Measurements from ENCODE around the gene LGALS3BP.

The LGALS3BP gene

DNA sequence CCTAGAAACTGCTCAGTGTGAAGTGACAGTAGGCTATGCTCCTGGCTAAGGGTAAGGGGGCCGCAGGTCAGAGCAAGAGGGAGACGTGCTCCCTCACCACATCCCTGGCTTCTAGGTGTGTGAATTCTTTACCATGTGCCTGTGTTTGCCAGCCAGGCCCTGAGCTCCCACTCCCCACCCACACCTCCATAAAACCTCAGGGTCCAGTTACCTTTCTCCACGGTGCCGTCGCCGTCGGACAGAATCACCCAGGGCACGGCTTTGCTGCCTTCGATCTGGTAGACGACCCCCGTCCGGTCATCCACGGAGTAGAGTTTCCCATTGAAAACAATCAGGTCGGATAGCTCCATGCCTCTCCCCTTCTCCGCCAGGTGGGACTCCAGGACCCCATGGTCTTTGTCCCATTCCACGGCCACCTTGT lies 17.1 kb upstream of the LGALS3BP start:
- TF ChIP-seq ZNF274 (IDR thresholded peaks at IDR 0.05; ENCODE audit: low read depth, low read length) (no peak), YY1 (IDR thresholded peaks at IDR 0.05; ENCODE audit: insufficient read depth, insufficient read length) (no peak), SUZ12 (IDR thresholded peaks at IDR 0.05; ENCODE audit: extremely low read depth, insufficient read depth, insufficient read length) (no peak)
- Histone ChIP-seq H3K27me3 (ENCODE audit: insufficient read depth, insufficient read length) (no peaks in the 10 kb centered on the region), H3K9me3 (ENCODE audit: insufficient read depth, low read length) (no peaks in the 10 kb centered on the region), H3K4me3 (ENCODE audit: insufficient read length, low read depth) (no peak overlapping the region), H3K36me3 (ENCODE audit: insufficient read depth, insufficient read length, low read length) (peaks cover 85% of the 10 kb centered on the region), H3K4me1 (ENCODE audit: insufficient read depth, insufficient read length) (peaks cover 3% of the 10 kb centered on the region), H3K9ac (ENCODE audit: insufficient read length, low read depth) (no peak overlapping the region)
- no peak for DNase-seq (ENCODE audit: low read depth, low spot score)

DNA sequence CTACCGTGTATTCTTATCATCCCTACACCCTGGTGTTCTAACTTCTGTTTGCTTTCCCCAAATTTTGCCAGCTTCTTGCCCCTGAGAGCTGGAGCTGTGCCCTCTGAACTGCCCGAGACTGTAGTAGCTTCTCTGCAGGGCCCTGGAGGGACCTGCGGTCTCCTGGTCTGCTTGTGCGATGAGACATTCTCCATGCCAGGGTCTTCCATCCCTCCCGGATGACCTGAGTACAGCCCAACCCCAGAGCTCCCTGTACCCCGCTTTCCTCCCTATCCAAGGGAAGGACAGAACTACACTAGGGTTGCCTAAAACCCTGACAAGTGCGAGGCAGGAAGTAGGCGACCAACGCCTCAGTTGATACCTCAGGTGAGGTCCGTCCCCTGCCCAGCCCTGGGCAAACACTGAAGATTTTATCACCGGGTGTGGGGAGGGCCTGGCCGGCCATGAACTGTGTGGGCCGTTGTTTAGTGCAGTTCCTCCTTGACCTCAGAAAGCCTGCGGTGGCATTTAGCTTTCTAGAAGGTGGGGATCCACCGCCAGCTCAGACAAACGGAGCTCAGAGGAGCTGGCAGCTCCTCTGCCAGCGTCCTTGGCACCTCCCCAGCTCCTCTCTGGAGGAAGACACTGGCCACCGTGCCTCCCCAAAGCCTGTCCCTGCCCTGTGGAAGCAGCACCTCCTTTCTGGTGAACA lies 16.2 kb upstream of the LGALS3BP start:
- DNase-seq (ENCODE audit: low read depth, low spot score), result no peak
- Histone ChIP-seq H3K36me3 (ENCODE audit: insufficient read depth, insufficient read length, low read length) (peaks cover 93% of the 10 kb centered on the region), H3K4me3 (ENCODE audit: insufficient read length, low read depth) (no peak overlapping the region), H3K4me1 (ENCODE audit: insufficient read depth, insufficient read length) (peaks cover 3% of the 10 kb centered on the region), H3K27me3 (ENCODE audit: insufficient read depth, insufficient read length) (no peaks in the 10 kb centered on the region), H3K9ac (ENCODE audit: insufficient read length, low read depth) (no peak overlapping the region), H3K9me3 (ENCODE audit: insufficient read depth, low read length) (no peaks in the 10 kb centered on the region)
- TF ChIP-seq SUZ12 (IDR thresholded peaks at IDR 0.05; ENCODE audit: extremely low read depth, insufficient read depth, insufficient read length) (no peak), YY1 (IDR thresholded peaks at IDR 0.05; ENCODE audit: insufficient read depth, insufficient read length) (no peak), ZNF274 (IDR thresholded peaks at IDR 0.05; ENCODE audit: low read depth, low read length) (no peak)

DNA sequence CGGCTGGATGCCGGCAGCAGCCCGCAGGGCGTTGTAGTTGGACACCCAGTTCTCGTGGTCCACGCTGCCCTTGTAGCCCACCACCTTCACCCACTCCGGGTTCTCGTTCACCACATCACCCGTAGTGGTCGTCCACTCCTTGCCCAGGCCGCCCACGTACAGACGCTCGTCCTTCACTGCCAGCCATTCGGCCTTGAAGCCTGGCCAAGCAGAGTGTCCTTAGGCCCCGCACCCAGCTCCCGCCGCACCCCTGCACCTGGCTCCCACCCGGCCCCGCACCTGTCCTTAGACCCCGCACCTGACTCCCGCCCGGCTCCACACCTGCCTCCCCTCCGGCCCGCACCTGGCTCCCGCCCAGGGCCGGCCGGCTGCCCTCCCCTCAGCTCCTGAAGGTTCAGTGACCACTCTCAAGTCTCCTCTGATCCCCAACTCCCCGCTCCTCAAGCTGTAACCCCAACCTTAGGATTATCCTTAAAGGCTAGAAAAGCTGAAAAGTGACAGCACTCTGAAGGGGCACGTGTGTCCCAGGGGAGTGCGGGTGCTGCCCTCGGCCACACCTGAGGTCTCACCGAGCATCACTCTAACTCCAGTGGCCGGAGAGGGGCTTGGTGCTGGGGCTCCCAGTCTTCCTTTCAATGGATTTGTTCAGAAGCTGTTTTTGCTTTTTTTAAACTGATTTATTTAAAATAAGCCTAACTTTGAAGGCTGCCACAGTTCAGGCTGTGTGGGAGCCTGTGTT lies 15.5 kb upstream of the LGALS3BP start:
- no peaks in the 10 kb centered on the region for H3K27me3 ChIP-seq (ENCODE audit: insufficient read depth, insufficient read length)
- TF ChIP-seq YY1 (IDR thresholded peaks at IDR 0.05; ENCODE audit: insufficient read depth, insufficient read length) (no peak), SUZ12 (IDR thresholded peaks at IDR 0.05; ENCODE audit: extremely low read depth, insufficient read depth, insufficient read length) (no peak), ZNF274 (IDR thresholded peaks at IDR 0.05; ENCODE audit: low read depth, low read length) (no peak)
- H3K4me1 ChIP-seq (ENCODE audit: insufficient read depth, insufficient read length), result peaks cover 3% of the 10 kb centered on the region
- no peak overlapping the region for H3K4me3 ChIP-seq (ENCODE audit: insufficient read length, low read depth)
- H3K9ac ChIP-seq (ENCODE audit: insufficient read length, low read depth), result no peak overlapping the region
- H3K9me3 ChIP-seq (ENCODE audit: insufficient read depth, low read length), result no peaks in the 10 kb centered on the region
- peaks cover 93% of the 10 kb centered on the region for H3K36me3 ChIP-seq (ENCODE audit: insufficient read depth, insufficient read length, low read length)
- no peak for DNase-seq (ENCODE audit: low read depth, low spot score)

DNA sequence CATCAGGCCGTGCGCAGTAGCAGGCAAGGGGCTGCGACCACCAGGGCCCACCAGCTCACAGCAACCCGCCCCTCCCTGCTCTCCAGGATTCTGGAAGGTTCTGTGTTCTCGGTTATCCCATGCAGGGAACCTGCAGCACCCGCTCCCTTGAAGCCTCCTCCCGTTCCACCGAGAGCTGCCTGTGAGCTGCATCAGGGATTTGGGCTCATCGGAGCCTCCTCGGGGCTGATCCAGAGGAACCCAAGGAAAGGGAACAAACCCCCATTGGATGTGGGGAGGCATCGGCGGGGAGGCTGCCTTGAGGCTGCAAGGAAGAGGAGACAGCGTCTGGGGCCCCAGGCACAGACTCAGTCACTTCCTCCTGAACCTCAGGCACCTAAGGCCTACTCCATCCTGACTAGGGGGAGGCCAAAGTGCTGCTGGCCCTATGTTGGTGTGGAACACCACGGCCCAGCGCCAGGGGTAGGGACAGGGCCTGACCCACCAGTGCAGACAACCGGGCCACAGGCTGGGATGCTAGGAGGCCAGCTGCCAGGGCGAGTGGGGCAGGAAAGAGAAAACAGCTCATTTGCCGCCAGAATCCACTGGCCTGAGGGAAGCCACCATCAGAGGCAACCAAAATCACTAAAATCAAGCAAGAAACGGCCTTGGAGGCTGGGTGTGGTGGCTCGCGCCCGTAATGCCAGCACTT lies 14.4 kb upstream of the LGALS3BP start:
- no peak overlapping the region for H3K9ac ChIP-seq (ENCODE audit: insufficient read length, low read depth)
- H3K36me3 ChIP-seq (ENCODE audit: insufficient read depth, insufficient read length, low read length), result peaks cover 92% of the 10 kb centered on the region
- no peak overlapping the region for H3K4me3 ChIP-seq (ENCODE audit: insufficient read length, low read depth)
- DNase-seq (ENCODE audit: low read depth, low spot score), result no peak
- no peaks in the 10 kb centered on the region for H3K9me3 ChIP-seq (ENCODE audit: insufficient read depth, low read length)
- H3K4me1 ChIP-seq (ENCODE audit: insufficient read depth, insufficient read length), result peaks cover 2% of the 10 kb centered on the region
- TF ChIP-seq SUZ12 (IDR thresholded peaks at IDR 0.05; ENCODE audit: extremely low read depth, insufficient read depth, insufficient read length) (no peak), ZNF274 (IDR thresholded peaks at IDR 0.05; ENCODE audit: low read depth, low read length) (no peak)
- no peaks in the 10 kb centered on the region for H3K27me3 ChIP-seq (ENCODE audit: insufficient read depth, insufficient read length)

DNA sequence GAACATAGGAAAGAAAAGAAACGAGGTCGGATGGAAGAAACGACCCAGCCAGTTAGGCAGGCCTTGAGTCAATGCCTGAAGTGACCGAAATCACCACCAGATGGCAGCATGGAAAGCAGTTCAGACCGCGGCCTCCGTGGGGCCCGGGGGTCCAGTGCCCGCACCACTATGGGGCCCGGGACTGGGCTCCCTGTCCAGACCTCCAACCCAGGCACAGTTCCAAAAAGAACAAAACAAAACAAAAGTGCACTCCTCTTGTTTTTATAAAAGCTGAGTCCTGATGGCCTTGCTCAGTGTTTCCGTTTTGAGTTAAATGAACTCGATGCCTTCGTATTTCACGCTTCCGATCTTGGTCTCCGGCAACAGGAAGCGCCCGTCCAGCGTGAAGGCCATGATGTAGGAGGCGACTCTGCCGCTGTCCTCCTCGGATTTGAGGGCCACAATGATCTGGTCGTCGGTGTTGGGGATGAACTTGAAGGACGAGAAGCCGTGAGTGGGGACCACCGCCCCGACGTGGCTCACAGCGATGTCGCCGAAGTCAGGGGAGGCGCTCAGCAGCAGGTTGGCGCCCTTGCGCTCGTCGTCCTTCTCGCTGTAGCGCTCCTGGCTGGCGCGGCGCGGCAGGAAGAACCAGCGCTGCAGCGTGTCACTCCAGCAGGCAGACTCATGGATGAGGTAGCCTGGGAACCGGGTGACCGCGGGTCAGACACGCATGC lies 13.7 kb upstream of the LGALS3BP start:
- no peak overlapping the region for H3K4me3 ChIP-seq (ENCODE audit: insufficient read length, low read depth)
- no peak for DNase-seq (ENCODE audit: low read depth, low spot score)
- no peak for TF ChIP-seq SUZ12 (IDR thresholded peaks at IDR 0.05; ENCODE audit: extremely low read depth, insufficient read depth, insufficient read length)
- TF ChIP-seq ZNF274 (IDR thresholded peaks at IDR 0.05; ENCODE audit: low read depth, low read length), result no peak
- no peak for TF ChIP-seq YY1 (IDR thresholded peaks at IDR 0.05; ENCODE audit: insufficient read depth, insufficient read length)
- H3K9ac ChIP-seq (ENCODE audit: insufficient read length, low read depth), result no peak overlapping the region
- H3K4me1 ChIP-seq (ENCODE audit: insufficient read depth, insufficient read length), result no peaks in the 10 kb centered on the region
- H3K36me3 ChIP-seq (ENCODE audit: insufficient read depth, insufficient read length, low read length), result peaks cover 84% of the 10 kb centered on the region
- no peaks in the 10 kb centered on the region for H3K9me3 ChIP-seq (ENCODE audit: insufficient read depth, low read length)
- H3K27me3 ChIP-seq (ENCODE audit: insufficient read depth, insufficient read length), result no peaks in the 10 kb centered on the region

DNA sequence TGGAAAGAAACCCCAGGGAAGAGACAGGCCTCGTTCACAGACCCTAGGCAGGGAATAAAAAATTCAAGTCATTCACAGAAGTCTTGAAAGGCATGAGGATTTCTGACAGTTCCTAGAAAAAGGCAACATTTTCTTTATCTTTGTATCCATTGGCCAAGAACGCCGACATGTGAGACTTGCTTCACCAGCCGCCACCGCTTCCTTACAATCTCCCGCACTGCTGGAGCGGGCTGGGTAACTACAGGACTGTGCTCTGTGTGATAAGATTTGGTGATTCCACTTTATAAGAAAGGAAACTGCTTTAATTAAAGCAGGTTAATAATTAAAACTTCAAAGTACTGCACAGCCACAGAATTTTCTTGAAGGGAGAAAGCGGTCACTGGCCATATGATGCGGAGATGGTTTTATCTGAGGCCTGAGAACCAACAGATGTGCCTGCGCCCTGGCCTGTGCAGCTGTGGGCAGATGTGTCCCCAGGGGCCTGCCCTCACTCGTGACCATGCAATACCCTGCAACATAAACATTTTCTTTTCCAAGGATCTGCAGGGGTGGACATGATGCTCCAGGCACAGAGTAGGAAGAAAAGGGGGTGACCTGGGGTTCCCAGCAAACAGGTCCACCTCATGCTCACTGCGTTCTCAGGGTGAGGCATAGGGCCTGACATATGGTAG lies 13.0 kb upstream of the LGALS3BP start:
- Histone ChIP-seq H3K9me3 (ENCODE audit: insufficient read depth, low read length) (no peaks in the 10 kb centered on the region), H3K4me1 (ENCODE audit: insufficient read depth, insufficient read length) (no peaks in the 10 kb centered on the region), H3K9ac (ENCODE audit: insufficient read length, low read depth) (no peak overlapping the region), H3K36me3 (ENCODE audit: insufficient read depth, insufficient read length, low read length) (peaks cover 77% of the 10 kb centered on the region), H3K27me3 (ENCODE audit: insufficient read depth, insufficient read length) (no peaks in the 10 kb centered on the region), H3K4me3 (ENCODE audit: insufficient read length, low read depth) (no peak overlapping the region)
- TF ChIP-seq YY1 (IDR thresholded peaks at IDR 0.05; ENCODE audit: insufficient read depth, insufficient read length) (no peak), SUZ12 (IDR thresholded peaks at IDR 0.05; ENCODE audit: extremely low read depth, insufficient read depth, insufficient read length) (no peak), ZNF274 (IDR thresholded peaks at IDR 0.05; ENCODE audit: low read depth, low read length) (no peak)
- no peak for DNase-seq (ENCODE audit: low read depth, low spot score)

All from NT2/D1 (cell line).